Peyer's patch (tissue), 4 donors: ENCODE data around the gene UBE2S. TPM values are rescaled to one million over a fixed set of nuclear protein-coding genes. Genes with fewer than 3 reads are reported as not detected.

Experiments
- DNase-seq, 3 donors: peaks; one replicate each; pipeline ENCODE4 v3.0.0-alpha.2; 2017 to 2019
- H3K27ac ChIP-seq, 4 donors: fragments of 200-600 bp; sonication (generic); one replicate each; pipeline ENCODE4 v1.5.1; 2016 to 2019
- H3K27me3 ChIP-seq, 2 donors: fragments of 200-600 bp; sonication (generic); one replicate each; pipeline ENCODE4 v1.5.1; 2019
- H3K36me3 ChIP-seq, 3 donors: fragments of 200-600 bp; sonication (generic); one replicate each; pipeline ENCODE4 v1.5.1; 2016 to 2019
- H3K4me1 ChIP-seq, 4 donors: fragments of 200-600 bp; sonication (generic); one replicate each; pipeline ENCODE4 v1.5.1; 2016 to 2019
- H3K4me3 ChIP-seq, 4 donors: fragments of 200-600 bp; sonication (generic); 1 replicate in 3 of 4; 2 replicates in 1 of 4; pipeline ENCODE4 v1.5.1; 2016 to 2019; ENCODE audit warnings: mild to moderate bottlenecking in 1 of 4
- H3K9me3 ChIP-seq, 4 donors: fragments of 200-600 bp; sonication (generic); one replicate each; pipeline ENCODE4 v1.5.1; 2016 to 2019; ENCODE audit warnings: mild to moderate bottlenecking in 1 of 4
- POLR2A ChIP-seq, 2 donors: fragments of 450-650 bp; IDR thresholded peaks; one replicate each; pipeline ENCODE4 v1.5.1; 2017; ENCODE audit warnings: antibody characterized with exemption in 2 of 2, mild to moderate bottlenecking in 2 of 2, moderate library complexity in 2 of 2
- total RNA-seq, 4 donors: library from RNA; depleted of rRNA; stranded (reverse); fragments of >200 nt; gene quantifications; one replicate each; pipeline ENCODE4 v1.1.0, GENCODE V29; 2016
- TF ChIP-seq, protein P1 (sequence below), 6 experiments: fragments of 450-650 bp in 4 of 6; fragments of 200-600 bp in 2 of 6; sonication (generic) in 1 of 6; IDR thresholded peaks; one replicate each; pipeline ENCODE4 v1.5.1; 2017 to 2019; ENCODE audit warnings: antibody characterized with exemption in 6 of 6, mild to moderate bottlenecking in 3 of 6, moderate library complexity in 1 of 6

The UBE2S gene
- total RNA-seq, 4 donors from 2014 or later: 5.2 to 9.1 (median 7.6) TPM

DNA sequence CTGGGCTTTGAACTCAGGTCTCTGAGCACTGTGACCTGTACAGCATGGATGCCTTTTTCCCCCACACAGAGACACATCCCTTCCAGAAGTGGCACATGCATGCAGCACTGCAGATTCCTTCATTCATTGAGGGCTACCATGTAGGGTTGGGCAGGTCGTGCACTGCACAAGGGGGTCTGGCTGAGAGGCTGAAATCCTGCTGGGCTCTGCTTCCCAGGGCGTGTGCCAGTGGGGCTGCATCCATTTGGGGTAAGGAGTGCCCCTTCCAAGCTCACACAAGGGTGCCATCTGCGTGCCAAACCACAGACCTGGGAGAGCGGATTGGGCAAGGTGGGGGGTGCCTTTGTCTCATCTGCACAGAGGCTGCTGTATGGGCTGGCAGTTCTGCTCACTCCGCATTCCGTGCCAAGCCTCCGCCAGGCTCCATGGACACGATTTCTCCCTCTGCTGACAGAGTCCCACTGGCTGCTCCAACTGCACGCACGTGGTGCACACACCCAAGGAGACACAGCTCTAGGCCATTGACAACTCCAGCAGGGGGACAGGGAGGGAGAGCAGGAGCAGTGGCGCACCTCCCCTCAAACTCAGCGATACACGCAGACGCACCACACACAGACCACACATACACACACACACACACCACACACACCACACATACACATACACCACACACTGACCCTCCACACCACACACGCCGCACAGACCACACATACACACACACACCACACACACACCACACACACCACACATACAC, 40.0 kb upstream of the UBE2S start:
- TF ChIP-seq, protein P1, sequence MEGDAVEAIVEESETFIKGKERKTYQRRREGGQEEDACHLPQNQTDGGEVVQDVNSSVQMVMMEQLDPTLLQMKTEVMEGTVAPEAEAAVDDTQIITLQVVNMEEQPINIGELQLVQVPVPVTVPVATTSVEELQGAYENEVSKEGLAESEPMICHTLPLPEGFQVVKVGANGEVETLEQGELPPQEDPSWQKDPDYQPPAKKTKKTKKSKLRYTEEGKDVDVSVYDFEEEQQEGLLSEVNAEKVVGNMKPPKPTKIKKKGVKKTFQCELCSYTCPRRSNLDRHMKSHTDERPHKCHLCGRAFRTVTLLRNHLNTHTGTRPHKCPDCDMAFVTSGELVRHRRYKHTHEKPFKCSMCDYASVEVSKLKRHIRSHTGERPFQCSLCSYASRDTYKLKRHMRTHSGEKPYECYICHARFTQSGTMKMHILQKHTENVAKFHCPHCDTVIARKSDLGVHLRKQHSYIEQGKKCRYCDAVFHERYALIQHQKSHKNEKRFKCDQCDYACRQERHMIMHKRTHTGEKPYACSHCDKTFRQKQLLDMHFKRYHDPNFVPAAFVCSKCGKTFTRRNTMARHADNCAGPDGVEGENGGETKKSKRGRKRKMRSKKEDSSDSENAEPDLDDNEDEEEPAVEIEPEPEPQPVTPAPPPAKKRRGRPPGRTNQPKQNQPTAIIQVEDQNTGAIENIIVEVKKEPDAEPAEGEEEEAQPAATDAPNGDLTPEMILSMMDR (IDR thresholded peaks at IDR 0.05): no peak
- TF ChIP-seq POLR2A (IDR thresholded peaks at IDR 0.05): no peak
- Histone ChIP-seq H3K27me3 (peaks cover 0 to 48% of the 10 kb centered on the region in 2 donors), H3K36me3 (no peaks in the 10 kb centered on the region), H3K27ac (no peak overlapping the region), H3K4me3 (no peak overlapping the region), H3K4me1 (peaks cover 0 to 21% (median 8%) of the 10 kb centered on the region in 4 donors), H3K9me3 (no peaks in the 10 kb centered on the region)
- DNase-seq: no peak

DNA sequence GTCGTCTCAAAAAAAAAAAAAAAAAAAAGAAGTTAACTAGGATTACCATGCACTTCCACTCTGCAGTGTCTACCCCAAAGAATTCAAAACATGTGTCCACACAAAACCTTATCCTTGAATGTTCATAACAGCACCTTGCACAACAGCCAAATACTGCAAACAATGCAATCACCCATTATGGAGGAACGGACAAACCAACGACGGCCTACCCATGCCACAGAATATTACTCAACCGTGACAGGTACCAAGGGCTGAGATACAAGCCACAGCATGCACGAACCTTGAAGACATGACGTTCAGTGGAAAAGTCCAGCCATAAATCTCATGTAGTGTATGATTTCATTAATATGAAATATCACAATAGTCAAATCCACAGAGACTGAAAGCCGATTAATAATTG, 38.5 kb upstream of the UBE2S start:
- no peak overlapping the region for H3K4me3 ChIP-seq
- H3K27me3 ChIP-seq: peaks cover 0 to 46% of the 10 kb centered on the region in 2 donors
- no peaks in the 10 kb centered on the region for H3K36me3 ChIP-seq
- no peak for DNase-seq
- no peak overlapping the region for H3K27ac ChIP-seq
- no peak for TF ChIP-seq POLR2A (IDR thresholded peaks at IDR 0.05)
- TF ChIP-seq, protein P1 (IDR thresholded peaks at IDR 0.05): no peak
- peaks cover 0 to 19% (median 7%) of the 10 kb centered on the region in 4 donors for H3K4me1 ChIP-seq
- no peaks in the 10 kb centered on the region for H3K9me3 ChIP-seq

DNA sequence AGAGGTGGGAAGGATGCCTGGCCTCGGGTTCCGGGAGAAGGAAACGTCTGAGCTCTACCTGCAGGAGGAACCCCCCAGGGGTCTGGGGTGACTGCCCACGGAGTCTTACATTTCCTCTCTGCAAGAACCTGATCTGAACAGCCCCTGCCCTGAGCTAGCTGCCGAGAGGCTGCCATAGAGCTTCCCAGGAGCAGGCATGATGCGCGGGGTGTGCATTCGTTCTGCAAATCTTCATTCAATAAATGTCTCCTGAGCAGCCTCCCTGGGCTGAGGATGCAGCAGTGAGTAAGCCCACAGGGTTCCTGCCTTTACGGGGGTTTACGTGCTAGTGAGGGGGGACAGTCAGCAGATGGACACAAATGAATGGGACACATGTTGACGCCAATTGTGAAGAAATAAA, 37.1 kb upstream of the UBE2S start:
- DNase-seq: no peak
- Histone ChIP-seq H3K27ac (no peak overlapping the region), H3K27me3 (peaks cover 0 to 51% of the 10 kb centered on the region in 2 donors), H3K36me3 (no peaks in the 10 kb centered on the region), H3K4me1 (peaks cover 0 to 24% (median 9%) of the 10 kb centered on the region in 4 donors), H3K4me3 (no peak overlapping the region), H3K9me3 (no peaks in the 10 kb centered on the region)
- no peak for TF ChIP-seq POLR2A (IDR thresholded peaks at IDR 0.05)
- TF ChIP-seq, protein P1 (IDR thresholded peaks at IDR 0.05): no peak

DNA sequence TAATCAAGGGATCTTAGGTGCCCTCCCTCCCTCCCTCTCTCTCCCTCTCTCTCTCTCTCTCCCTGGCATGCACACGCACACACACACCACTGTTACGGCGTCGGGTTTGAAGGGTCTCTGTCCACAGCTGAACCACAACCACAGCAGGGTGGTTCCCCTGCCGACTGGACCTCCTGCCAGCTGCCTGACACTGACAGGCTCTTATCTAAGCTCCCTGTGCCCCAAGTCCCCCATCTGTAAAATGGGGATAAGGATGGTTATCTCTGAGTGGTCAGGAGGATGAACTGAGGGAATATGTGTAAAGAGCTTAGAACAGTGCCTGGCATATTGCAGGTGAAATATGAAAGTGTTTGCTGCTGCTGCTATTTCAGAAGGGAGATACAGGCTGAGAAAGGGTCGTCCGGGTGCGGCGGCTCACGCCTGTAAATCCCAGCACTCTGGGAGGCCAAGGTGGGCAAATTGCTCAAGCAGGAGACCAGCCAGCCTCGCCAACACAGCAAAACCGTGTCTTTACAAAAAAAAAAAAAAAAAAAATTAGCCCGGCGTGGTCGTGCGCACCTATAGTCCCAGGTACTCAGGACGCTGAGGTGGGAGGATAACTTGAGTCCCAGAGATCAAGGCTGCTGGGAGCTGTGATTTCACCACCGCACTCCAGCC, 36.4 kb upstream of the UBE2S start:
- H3K27me3 ChIP-seq: peaks cover 0 to 47% of the 10 kb centered on the region in 2 donors
- no peaks in the 10 kb centered on the region for H3K9me3 ChIP-seq
- H3K4me1 ChIP-seq: peaks cover 0 to 24% (median 9%) of the 10 kb centered on the region in 4 donors
- TF ChIP-seq POLR2A (IDR thresholded peaks at IDR 0.05): no peak
- TF ChIP-seq, protein P1 (IDR thresholded peaks at IDR 0.05): no peak
- H3K27ac ChIP-seq: no peak overlapping the region
- H3K36me3 ChIP-seq: no peaks in the 10 kb centered on the region
- no peak for DNase-seq
- no peak overlapping the region for H3K4me3 ChIP-seq

DNA sequence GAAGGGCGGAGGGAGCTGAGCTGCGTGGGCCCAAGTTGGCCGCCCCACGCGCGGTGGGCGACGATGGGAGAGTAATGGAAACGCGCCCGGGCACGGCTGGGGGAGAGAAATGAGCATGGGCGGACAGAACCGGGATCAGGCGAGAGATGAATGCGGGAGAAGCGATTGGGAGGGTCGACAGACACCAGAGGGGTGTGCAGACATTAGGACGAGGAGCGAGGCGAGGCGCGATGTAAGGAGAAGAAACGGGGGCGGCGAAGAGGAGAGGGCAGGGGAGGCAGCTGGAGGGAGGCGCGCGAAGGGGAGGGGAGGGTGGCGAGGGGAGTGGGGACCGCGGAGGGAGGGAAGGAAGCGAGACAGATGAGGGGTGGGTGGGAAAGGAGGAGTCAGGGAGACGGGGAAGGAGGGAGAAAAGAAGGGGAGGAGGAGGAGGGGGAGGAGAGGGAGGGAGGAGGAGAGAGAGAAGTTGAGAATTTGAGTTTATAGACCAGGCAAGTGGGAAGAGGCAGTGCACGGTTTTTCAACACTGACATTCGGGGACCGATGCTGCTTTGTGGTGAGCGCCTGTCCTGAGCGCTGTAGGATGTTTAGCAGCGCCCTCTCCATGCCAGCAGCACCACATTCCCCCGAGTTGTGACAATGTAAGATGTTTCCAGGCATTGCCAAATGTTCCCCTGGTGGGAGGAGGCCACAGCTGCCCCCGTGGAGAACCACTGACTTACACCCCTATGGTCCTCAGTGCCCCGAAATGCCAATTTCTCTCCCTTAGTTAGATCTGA, 35.6 kb upstream of the UBE2S start, which contains the start of gene SHISA7:
Gene SHISA7 (minus strand): TSS at position 256 of the 779 bp plus-strand sequence. CDS start 437 bp downstream, outside the sequence.
- Histone ChIP-seq H3K4me3 (no peak within 1 kb of the TSS), H3K4me1 (peaks cover 0 to 24% (median 9%) of the 10 kb centered on the region in 4 donors), H3K27ac (no peak within 1 kb of the TSS), H3K36me3 (no peaks in the 10 kb centered on the region), H3K27me3 (peaks cover 0 to 47% of the 10 kb centered on the region in 2 donors), H3K9me3 (no peaks in the 10 kb centered on the region)
- TF ChIP-seq, protein P1 (IDR thresholded peaks at IDR 0.05): no peak
- TF ChIP-seq POLR2A (IDR thresholded peaks at IDR 0.05): no peak
- no peak for DNase-seq
